OCI-LY7 (cell line): ENCODE data around the gene MAPK8IP1.

Source experiments
- CTCF ChIP-seq: fragments of 200-600 bp; sonication (generic); conservative IDR thresholded peaks from 2 replicates; pipeline ENCODE4 v1.5.1; 2014; ENCODE audit warnings: mild to moderate bottlenecking, antibody characterized with exemption, low read length, moderate library complexity, mixed read lengths
- EZH2phosphoT487 ChIP-seq: fragments of 200-600 bp; sonication (generic); IDR thresholded peaks from 2 replicates; pipeline ENCODE4 v1.6.1; 2018; ENCODE audit warnings: low read depth, borderline replicate concordance, mild to moderate bottlenecking, mixed run types, antibody characterized with exemption, low read length, moderate library complexity, mixed read lengths

- TF ChIP-seq CTCF = no peak
- TF ChIP-seq EZH2phosphoT487 = no peak
These were observed 22.5 kb downstream of the MAPK8IP1 start for GRCh38 chr11:45907911-45908370.
